ENCODE data around the gene C12orf42.

DNA sequence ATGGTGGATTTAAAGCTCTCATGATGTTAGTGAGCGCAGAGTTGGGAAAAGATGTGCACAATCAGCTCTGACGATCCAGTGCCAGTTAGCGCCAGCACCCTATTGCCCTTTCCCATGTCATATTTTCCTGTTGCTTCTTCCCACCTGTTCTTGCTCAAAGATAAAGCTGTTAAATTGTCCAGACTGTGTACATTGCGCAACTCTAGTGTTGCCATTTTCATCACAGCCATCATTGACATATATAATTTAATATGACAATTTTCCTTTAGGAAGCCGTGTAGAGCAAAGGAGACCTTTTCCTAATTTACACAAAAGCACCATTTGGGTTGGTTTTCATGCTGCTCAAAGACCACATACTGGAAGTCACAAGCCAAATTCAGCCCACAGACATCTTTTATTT lies 5.7 kb upstream of the C12orf42 start:
- no peak for TF ChIP-seq POLR2AphosphoS5 (IDR thresholded peaks at IDR 0.05; ENCODE audit: low read depth, low read length)
- TF ChIP-seq, protein P1, sequence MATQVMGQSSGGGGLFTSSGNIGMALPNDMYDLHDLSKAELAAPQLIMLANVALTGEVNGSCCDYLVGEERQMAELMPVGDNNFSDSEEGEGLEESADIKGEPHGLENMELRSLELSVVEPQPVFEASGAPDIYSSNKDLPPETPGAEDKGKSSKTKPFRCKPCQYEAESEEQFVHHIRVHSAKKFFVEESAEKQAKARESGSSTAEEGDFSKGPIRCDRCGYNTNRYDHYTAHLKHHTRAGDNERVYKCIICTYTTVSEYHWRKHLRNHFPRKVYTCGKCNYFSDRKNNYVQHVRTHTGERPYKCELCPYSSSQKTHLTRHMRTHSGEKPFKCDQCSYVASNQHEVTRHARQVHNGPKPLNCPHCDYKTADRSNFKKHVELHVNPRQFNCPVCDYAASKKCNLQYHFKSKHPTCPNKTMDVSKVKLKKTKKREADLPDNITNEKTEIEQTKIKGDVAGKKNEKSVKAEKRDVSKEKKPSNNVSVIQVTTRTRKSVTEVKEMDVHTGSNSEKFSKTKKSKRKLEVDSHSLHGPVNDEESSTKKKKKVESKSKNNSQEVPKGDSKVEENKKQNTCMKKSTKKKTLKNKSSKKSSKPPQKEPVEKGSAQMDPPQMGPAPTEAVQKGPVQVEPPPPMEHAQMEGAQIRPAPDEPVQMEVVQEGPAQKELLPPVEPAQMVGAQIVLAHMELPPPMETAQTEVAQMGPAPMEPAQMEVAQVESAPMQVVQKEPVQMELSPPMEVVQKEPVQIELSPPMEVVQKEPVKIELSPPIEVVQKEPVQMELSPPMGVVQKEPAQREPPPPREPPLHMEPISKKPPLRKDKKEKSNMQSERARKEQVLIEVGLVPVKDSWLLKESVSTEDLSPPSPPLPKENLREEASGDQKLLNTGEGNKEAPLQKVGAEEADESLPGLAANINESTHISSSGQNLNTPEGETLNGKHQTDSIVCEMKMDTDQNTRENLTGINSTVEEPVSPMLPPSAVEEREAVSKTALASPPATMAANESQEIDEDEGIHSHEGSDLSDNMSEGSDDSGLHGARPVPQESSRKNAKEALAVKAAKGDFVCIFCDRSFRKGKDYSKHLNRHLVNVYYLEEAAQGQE (IDR thresholded peaks at IDR 0.05; ENCODE audit: insufficient read depth in 1 of 2, low read depth in 2 of 2, low read length in 2 of 2): no peak
- TF ChIP-seq SIN3A (IDR thresholded peaks at IDR 0.05; ENCODE audit: borderline replicate concordance, insufficient read depth, low read length): no peak
- no peak for TF ChIP-seq TAF1 (IDR thresholded peaks at IDR 0.05; ENCODE audit: borderline replicate concordance, insufficient read depth, low read length)
- no peak for TF ChIP-seq FOXP2 (optimal IDR thresholded peaks at IDR 0.05; ENCODE audit: borderline replicate concordance, extremely low read depth, extremely low read length, insufficient read depth)
